Neural cell (in vitro differentiated cells): ENCODE results near the gene DGKB. TPM values are rescaled to one million over a fixed set of nuclear protein-coding genes. Genes with fewer than 3 reads are reported as not detected.

Source experiments
- H2AFZ ChIP-seq: fragments of 200-600, 300-800 bp; sonication (generic), shearing (Covaris generic); 2 replicates; pipeline ENCODE4 v1.6.0; 2014; ENCODE audit warnings: low read depth, mild to moderate bottlenecking, antibody characterized with exemption, low read length, moderate library complexity
- H3F3A ChIP-seq: fragments of 200-600 bp; shearing (Covaris generic); 2 replicates; pipeline ENCODE4 v1.6.1; 2016; ENCODE audit warnings: mild to moderate bottlenecking, moderate library complexity, mixed read lengths, antibody characterized with exemption, low read length; ENCODE audit not compliant: insufficient read depth, poor library complexity, severe bottlenecking
- H3K27ac ChIP-seq: fragments of 200-600, 300-800 bp; sonication (generic), shearing (Covaris generic); 2 replicates; pipeline ENCODE4 v1.5.1; 2014; ENCODE audit warnings: mild to moderate bottlenecking, low read length, moderate library complexity
- H3K27me3 ChIP-seq: fragments of 300-800, 200-600 bp; sonication (generic), shearing (Covaris generic); 2 replicates; pipeline ENCODE4 v1.6.0; 2014; ENCODE audit warnings: mild to moderate bottlenecking, low read depth, low read length, moderate library complexity; ENCODE audit not compliant: insufficient read depth
- H3K36me3 ChIP-seq: fragments of 300-800, 200-600 bp; sonication (generic), shearing (Covaris generic); 2 replicates; pipeline ENCODE4 v1.5.1; 2014; ENCODE audit warnings: mild to moderate bottlenecking, antibody characterized with exemption, low read length, moderate library complexity; ENCODE audit not compliant: insufficient read depth
- H3K4me2 ChIP-seq: fragments of 300-800, 200-600 bp; sonication (generic), shearing (Covaris generic); 2 replicates; pipeline ENCODE4 v1.6.0; 2014; ENCODE audit warnings: mild to moderate bottlenecking, low read length
- H3K4me3 ChIP-seq: fragments of 300-800, 200-600 bp; sonication (generic), shearing (Covaris generic); 2 replicates; pipeline ENCODE4 v1.5.1; 2014; ENCODE audit warnings: mild to moderate bottlenecking, low read length, moderate library complexity
- H3K79me2 ChIP-seq: fragments of 200-600 bp; shearing (Covaris generic); replicated peaks from 2 replicates; pipeline ENCODE4 v1.6.0; 2014; ENCODE audit warnings: mild to moderate bottlenecking, low read length, moderate library complexity; ENCODE audit not compliant: insufficient read depth
- H3K9ac ChIP-seq: fragments of 300-800, 200-600 bp; sonication (generic), shearing (Covaris generic); 2 replicates; pipeline ENCODE4 v1.6.1; 2016; ENCODE audit warnings: mild to moderate bottlenecking, low read length, mixed read lengths
- H3K9me2 ChIP-seq: fragments of 200-600 bp; shearing (Covaris generic); 2 replicates; pipeline ENCODE4 v1.6.1; 2016; ENCODE audit warnings: mild to moderate bottlenecking, low read length, mixed read lengths; ENCODE audit not compliant: insufficient read depth
- H3K9me3 ChIP-seq: fragments of 200-600, 300-800 bp; sonication (generic), shearing (Covaris generic); 2 replicates; pipeline ENCODE4 v1.6.1; 2016; ENCODE audit warnings: mild to moderate bottlenecking, mixed run types, low read length, moderate library complexity, mixed read lengths
- H4K20me1 ChIP-seq: fragments of 200-600 bp; shearing (Covaris generic); 2 replicates; pipeline ENCODE4 v1.6.1; 2016; ENCODE audit warnings: mild to moderate bottlenecking, mixed run types; ENCODE audit not compliant: insufficient read depth
- EP300 ChIP-seq: fragments of 450-650 bp; conservative IDR thresholded peaks from 2 replicates; pipeline ENCODE4 v1.6.1; 2014; ENCODE audit warnings: antibody characterized with exemption, mild to moderate bottlenecking, moderate library complexity; ENCODE audit not compliant: poor library complexity, severe bottlenecking
- EZH2 ChIP-seq: fragments of 200-600, 300-800 bp; shearing (Covaris generic), sonication (generic); IDR thresholded peaks from 2 replicates; pipeline ENCODE4 v1.6.1; 2014; ENCODE audit warnings: antibody characterized with exemption, low read length, borderline replicate concordance, mild to moderate bottlenecking; ENCODE audit not compliant: insufficient read depth, poor library complexity, severe bottlenecking
- MXI1 ChIP-seq: fragments of 450-650 bp; conservative IDR thresholded peaks from 2 replicates; pipeline ENCODE4 v1.6.1; 2014; ENCODE audit warnings: antibody characterized with exemption, mild to moderate bottlenecking; ENCODE audit not compliant: poor library complexity, severe bottlenecking
- POLR2AphosphoS5 ChIP-seq: IDR thresholded peaks from 2 replicates; pipeline ENCODE4 v1.6.1; 2012
- RAD21 ChIP-seq: fragments of 450-650 bp; conservative IDR thresholded peaks from 2 replicates; pipeline ENCODE4 v1.6.1; 2014; ENCODE audit warnings: antibody characterized with exemption, mild to moderate bottlenecking, moderate library complexity
- REST ChIP-seq: IDR thresholded peaks from 2 replicates; pipeline ENCODE4 v1.6.1; 2012; ENCODE audit warnings: borderline replicate concordance
- SMC3 ChIP-seq: fragments of 450-650 bp; conservative IDR thresholded peaks from 2 replicates; pipeline ENCODE4 v1.6.1; 2014; ENCODE audit warnings: antibody characterized with exemption, mild to moderate bottlenecking, moderate library complexity; ENCODE audit not compliant: poor library complexity
- TAF1 ChIP-seq: IDR thresholded peaks from 2 replicates; pipeline ENCODE4 v1.6.1; 2012; ENCODE audit warnings: low read depth
- polyA plus RNA-seq: library from polyadenylated mRNA; depleted of rRNA; stranded (reverse); fragments of >200 nt; gene quantifications from 2 replicates; pipeline ENCODE4 v1.2.3, GENCODE V29; 2014
- TF ChIP-seq, protein P1 (sequence below): fragments of 450-650 bp; IDR thresholded peaks from 2 replicates; pipeline ENCODE4 v1.5.1; 2014; ENCODE audit warnings: antibody characterized with exemption, mild to moderate bottlenecking, moderate library complexity; ENCODE audit not compliant: poor library complexity, severe bottlenecking

DGKB gene
- polyA plus RNA-seq, 1 donor from 2014 or later = 0.20 TPM

GRCh38 chr7:14206121-14206520 lies 696.4 kb downstream of the DGKB start:
- Histone ChIP-seq H2AFZ (no peak overlapping the region), H3F3A (no peaks in the 10 kb centered on the region), H3K9me3 (peaks cover 3% of the 10 kb centered on the region), H3K79me2 (no peaks in the 10 kb centered on the region), H3K9ac (no peak overlapping the region), H3K27ac (no peak overlapping the region), H3K36me3 (no peaks in the 10 kb centered on the region), H4K20me1 (no peaks in the 10 kb centered on the region), H3K27me3 (no peaks in the 10 kb centered on the region), H3K4me2 (no peak overlapping the region), H3K9me2 (no peaks in the 10 kb centered on the region), H3K4me3 (no peak overlapping the region)
- TF ChIP-seq MXI1 (no peak), TAF1 (no peak), RAD21 (no peak), POLR2AphosphoS5 (no peak), EP300 (no peak), REST (no peak), EZH2 (no peak), SMC3 (no peak)
- TF ChIP-seq, protein P1, sequence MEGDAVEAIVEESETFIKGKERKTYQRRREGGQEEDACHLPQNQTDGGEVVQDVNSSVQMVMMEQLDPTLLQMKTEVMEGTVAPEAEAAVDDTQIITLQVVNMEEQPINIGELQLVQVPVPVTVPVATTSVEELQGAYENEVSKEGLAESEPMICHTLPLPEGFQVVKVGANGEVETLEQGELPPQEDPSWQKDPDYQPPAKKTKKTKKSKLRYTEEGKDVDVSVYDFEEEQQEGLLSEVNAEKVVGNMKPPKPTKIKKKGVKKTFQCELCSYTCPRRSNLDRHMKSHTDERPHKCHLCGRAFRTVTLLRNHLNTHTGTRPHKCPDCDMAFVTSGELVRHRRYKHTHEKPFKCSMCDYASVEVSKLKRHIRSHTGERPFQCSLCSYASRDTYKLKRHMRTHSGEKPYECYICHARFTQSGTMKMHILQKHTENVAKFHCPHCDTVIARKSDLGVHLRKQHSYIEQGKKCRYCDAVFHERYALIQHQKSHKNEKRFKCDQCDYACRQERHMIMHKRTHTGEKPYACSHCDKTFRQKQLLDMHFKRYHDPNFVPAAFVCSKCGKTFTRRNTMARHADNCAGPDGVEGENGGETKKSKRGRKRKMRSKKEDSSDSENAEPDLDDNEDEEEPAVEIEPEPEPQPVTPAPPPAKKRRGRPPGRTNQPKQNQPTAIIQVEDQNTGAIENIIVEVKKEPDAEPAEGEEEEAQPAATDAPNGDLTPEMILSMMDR = no peak

GRCh38 chr7:14201353-14201752 lies 701.2 kb downstream of the DGKB start:
- Histone ChIP-seq H3K9ac (no peak overlapping the region), H2AFZ (no peak overlapping the region), H3K36me3 (no peaks in the 10 kb centered on the region), H3K9me2 (no peaks in the 10 kb centered on the region), H3K4me2 (no peak overlapping the region), H3F3A (no peaks in the 10 kb centered on the region), H3K27ac (no peak overlapping the region), H3K9me3 (no peaks in the 10 kb centered on the region), H4K20me1 (no peaks in the 10 kb centered on the region), H3K27me3 (no peaks in the 10 kb centered on the region), H3K4me3 (no peak overlapping the region), H3K79me2 (no peaks in the 10 kb centered on the region)
- TF ChIP-seq, protein P1 = no peak
- TF ChIP-seq TAF1 (no peak), EP300 (no peak), SMC3 (no peak), EZH2 (no peak), RAD21 (no peak), POLR2AphosphoS5 (no peak)
